ENCODE measurements around the gene PCNX1. TPM values are rescaled to one million over a fixed set of nuclear protein-coding genes. Genes with fewer than 3 reads are reported as not detected.
"Not testable (repeated sequence)": the region's sequence is repeated elsewhere in the genome, so short reads cannot be mapped to it uniquely, and the experiment has no call there.

The PCNX1 gene
- total RNA-seq (100 to 1,000 TPM in 2 of 5 donors, 10 to 100 TPM in 3; 80.8 to 140 (median 86.3) TPM), total RNA-seq (95.3 to 442 (median 306) reads per million in 29 experiments)
- 115 TPM for total RNA-seq (2013)

DNA sequence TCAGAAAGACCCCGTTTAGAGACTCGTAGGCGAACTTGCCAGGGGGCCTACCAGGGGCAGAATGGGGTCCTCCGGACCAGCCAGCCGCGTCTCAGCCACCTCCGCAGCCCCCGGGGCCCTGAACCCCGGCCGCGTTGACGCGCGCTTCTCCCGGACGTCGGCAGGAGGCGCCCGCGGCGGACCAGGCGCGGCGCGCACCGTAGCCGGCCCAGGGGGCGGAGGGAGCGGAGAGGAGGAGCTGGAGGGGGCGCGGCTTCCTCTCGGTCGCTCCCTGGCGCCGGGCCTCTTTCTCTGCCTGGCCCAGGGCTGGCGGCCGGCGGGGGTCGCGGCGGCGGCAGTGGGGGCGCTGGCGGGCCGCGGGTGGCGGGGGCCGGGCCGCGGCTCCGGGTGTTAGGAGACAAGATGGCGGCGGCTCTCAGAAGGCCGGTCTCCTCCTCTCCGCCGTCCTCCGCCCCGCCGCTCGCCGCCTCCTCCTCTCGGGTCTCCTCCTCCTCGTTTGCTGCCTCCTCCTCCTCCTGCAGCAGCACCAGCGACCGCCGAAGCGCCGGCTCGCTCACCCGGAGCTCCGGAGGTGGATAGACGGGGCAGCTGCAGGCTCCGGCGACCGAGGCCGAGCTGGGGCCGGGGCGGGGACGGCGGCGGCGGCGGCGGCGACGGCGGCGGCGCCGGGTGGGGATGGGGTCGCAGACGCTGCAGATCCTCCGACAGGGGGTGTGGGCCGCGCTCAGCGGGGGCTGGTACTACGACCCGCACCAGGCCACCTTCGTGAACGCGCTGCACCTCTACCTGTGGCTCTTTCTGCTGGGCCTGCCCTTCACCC lies at the start of gene PCNX1:
TSS of gene PCNX1 (plus strand) at position 284 of the 820 bp plus-strand sequence. CDS start at position 676, 392 bp downstream.
- peak; percentile 78 to 82 (median 80) for ATAC-seq (replicated peaks in 1 of 4)
- POLR2A ChIA-PET = interaction anchor here (0.5 to 1.2 kb wide), 9 partner anchors 10 to 1261 kb away, joined by 4 to 12 read pairs (median 5); no protein-coding TSS in a partner anchor
- H3K4me1 Mint-ChIP-seq = peaks cover 52 to 68% (median 64%) of the 10 kb centered on the region in 3 donors

GRCh38 chr14:70857496-70857890 lies 49.8 kb upstream of the PCNX1 start:
- ATAC-seq (replicated peaks in 1 of 4) (no peak), DNase-seq (no peak)
- Histone ChIP-seq H3K4me3 (ENCODE audit: control insufficient read depth in 1 of 2, extremely low read depth in 1 of 2, low read length in 1 of 2) (no peak overlapping the region), H3K4me1 (ENCODE audit: control insufficient read depth in 1 of 2, extremely low read depth in 1 of 2, insufficient read depth in 2 of 2, low read length in 2 of 2) (no peaks in the 10 kb centered on the region), H3K27me3 (replicated peaks in 1 of 2; ENCODE audit: control insufficient read depth in 2 of 2, extremely low read depth in 1 of 2, insufficient read depth in 2 of 2, low read length in 1 of 2) (no peaks in the 10 kb centered on the region), H3K9me3 (no peaks in the 10 kb centered on the region), H3K27ac (ENCODE audit: low read length) (no peak overlapping the region), H3K36me3 (ENCODE audit: control insufficient read depth in 2 of 2, extremely low read depth in 1 of 2, insufficient read depth in 1 of 2, low read length in 1 of 2) (no peaks in the 10 kb centered on the region)
- 92% methylated on average over 2 of the region's 2 CpGs for WGBS (ENCODE audit: insufficient coverage)
- POLR2A ChIA-PET = no interaction called here
- H3K36me3 Mint-ChIP-seq = no peaks in the 10 kb centered on the region
- H3K4me3 Mint-ChIP-seq = no peak overlapping the region
- peaks cover 0 to 6% (median 5%) of the 10 kb centered on the region in 3 donors for H3K4me1 Mint-ChIP-seq
- H3K27me3 Mint-ChIP-seq = no peaks in the 10 kb centered on the region
- no peaks in the 10 kb centered on the region for H3K9me3 Mint-ChIP-seq
- H3K27ac Mint-ChIP-seq = no peak overlapping the region
- CTCF ChIA-PET = no interaction called here

More for the DNA sequence above, at the start of gene PCNX1:
- Histone ChIP-seq H3K27ac (ENCODE audit: low read length) (peak within 1 kb of the TSS; percentile 90), H3K27me3 (replicated peaks in 1 of 2; ENCODE audit: control insufficient read depth in 2 of 2, extremely low read depth in 1 of 2, insufficient read depth in 2 of 2, low read length in 1 of 2) (no peaks in the 10 kb centered on the region), H3K4me1 (ENCODE audit: control insufficient read depth in 1 of 2, extremely low read depth in 1 of 2, insufficient read depth in 2 of 2, low read length in 2 of 2) (peaks cover 15 to 17% of the 10 kb centered on the region in 2 experiments), H3K4me3 (ENCODE audit: control insufficient read depth in 1 of 2, extremely low read depth in 1 of 2, low read length in 1 of 2) (peak within 1 kb of the TSS; percentile 76 to 98), H3K9me3 (no peaks in the 10 kb centered on the region), H3K36me3 (ENCODE audit: control insufficient read depth in 2 of 2, extremely low read depth in 1 of 2, insufficient read depth in 1 of 2, low read length in 1 of 2) (no peaks in the 10 kb centered on the region)
- WGBS (ENCODE audit: insufficient coverage) = under 1% methylated on average over 92 of the region's 101 CpGs
- DNase-seq = peak; percentile 86 to 94 (median 90)
- CTCF ChIA-PET = interaction anchor here (0.6 to 4.5 kb wide), 25 partner anchors 11 to 103 kb away, joined by 3 to 129 read pairs (median 10); partner anchors contain the start of gene MAP3K9 (in 1 of the 2)
- Mint-ChIP-seq H3K36me3 (no peaks in the 10 kb centered on the region), H3K27me3 (no peaks in the 10 kb centered on the region), H3K27ac (peak within 1 kb of the TSS; percentile 95 to 99), H3K9me3 (no peaks in the 10 kb centered on the region), H3K4me3 (peak within 1 kb of the TSS; percentile 88 to 94 (median 93))

- H3K27me3 Mint-ChIP-seq = no peaks in the 10 kb centered on the region
- 100% methylated on average over 3 of the region's 5 CpGs for WGBS (ENCODE audit: insufficient coverage)
- no peaks in the 10 kb centered on the region for H3K9me3 ChIP-seq
- no peak overlapping the region for H3K4me3 Mint-ChIP-seq
- ChIA-PET CTCF (no interaction called here), POLR2A (no interaction called here)
- peaks cover 0 to 6% (median 5%) of the 10 kb centered on the region in 3 donors for H3K4me1 Mint-ChIP-seq
- H3K27me3 ChIP-seq (replicated peaks in 1 of 2; ENCODE audit: control insufficient read depth in 2 of 2, extremely low read depth in 1 of 2, insufficient read depth in 2 of 2, low read length in 1 of 2) = no peaks in the 10 kb centered on the region
- ATAC-seq (replicated peaks in 1 of 4) (no peak), DNase-seq (no peak)
- H3K36me3 Mint-ChIP-seq = no peaks in the 10 kb centered on the region
- no peak overlapping the region for H3K27ac Mint-ChIP-seq
- H3K36me3 ChIP-seq (ENCODE audit: control insufficient read depth in 2 of 2, extremely low read depth in 1 of 2, insufficient read depth in 1 of 2, low read length in 1 of 2) = no peaks in the 10 kb centered on the region
- no peaks in the 10 kb centered on the region for H3K4me1 ChIP-seq (ENCODE audit: control insufficient read depth in 1 of 2, extremely low read depth in 1 of 2, insufficient read depth in 2 of 2, low read length in 2 of 2)
- no peak overlapping the region for H3K27ac ChIP-seq (ENCODE audit: low read length)
- H3K4me3 ChIP-seq (ENCODE audit: control insufficient read depth in 1 of 2, extremely low read depth in 1 of 2, low read length in 1 of 2) = no peak overlapping the region
- no peaks in the 10 kb centered on the region for H3K9me3 Mint-ChIP-seq
These were observed 48.6 kb upstream of the PCNX1 start for GRCh38 chr14:70858641-70859040.

DNA sequence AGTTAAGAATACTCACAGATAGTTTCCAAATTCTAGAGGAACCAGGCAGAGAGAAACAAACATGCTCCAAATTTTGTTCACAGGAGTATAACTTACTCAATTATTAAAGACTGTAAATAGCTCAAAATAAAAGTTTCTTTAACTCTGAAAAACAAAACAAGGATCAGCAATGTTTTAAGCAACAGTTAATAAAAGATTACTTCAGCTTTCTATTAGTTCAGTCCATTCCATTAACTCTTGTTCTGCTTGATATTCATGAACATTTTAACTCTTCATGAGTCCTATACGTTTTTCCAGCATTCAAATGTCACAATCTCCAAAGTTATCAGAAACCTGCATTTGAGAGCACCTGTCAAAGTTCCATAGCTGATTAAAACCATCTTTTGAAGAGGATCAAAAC lies 40.3 kb upstream of the PCNX1 start:
- POLR2A ChIA-PET = interaction anchor here in 1 of 2 donors (0.6 kb wide), 1 partner anchor 1431 kb away, joined by 3 read pairs; no protein-coding TSS in a partner anchor
- WGBS (ENCODE audit: insufficient coverage) = 60% methylated on average over 1 of the region's 1 CpG
- H3K9me3 Mint-ChIP-seq; H3K36me3 ChIP-seq (ENCODE audit: control insufficient read depth in 2 of 2, extremely low read depth in 1 of 2, insufficient read depth in 1 of 2, low read length in 1 of 2); H3K27ac ChIP-seq (ENCODE audit: low read length); H3K36me3 Mint-ChIP-seq; H3K4me1 Mint-ChIP-seq; H3K27me3 ChIP-seq (replicated peaks in 1 of 2; ENCODE audit: control insufficient read depth in 2 of 2, extremely low read depth in 1 of 2, insufficient read depth in 2 of 2, low read length in 1 of 2); H3K27ac Mint-ChIP-seq; H3K9me3 ChIP-seq; H3K4me3 Mint-ChIP-seq; H3K27me3 Mint-ChIP-seq; ATAC-seq (replicated peaks in 1 of 4); DNase-seq; H3K4me3 ChIP-seq (ENCODE audit: control insufficient read depth in 1 of 2, extremely low read depth in 1 of 2, low read length in 1 of 2); CTCF ChIA-PET; H3K4me1 ChIP-seq (ENCODE audit: control insufficient read depth in 1 of 2, extremely low read depth in 1 of 2, insufficient read depth in 2 of 2, low read length in 2 of 2): not testable (repeated sequence)

- no CpG with 5 or more reads among the region's 1 CpG for WGBS (ENCODE audit: insufficient coverage)
- H3K4me3 Mint-ChIP-seq = peak overlapping the region in 2 of 3 donors; percentile 28 to 75
- H3K4me1 ChIP-seq (ENCODE audit: control insufficient read depth in 1 of 2, extremely low read depth in 1 of 2, insufficient read depth in 2 of 2, low read length in 2 of 2) = peaks cover 0 to 16% of the 10 kb centered on the region in 2 experiments
- H3K27ac ChIP-seq (ENCODE audit: low read length) = no peak overlapping the region
- CTCF ChIA-PET = interaction anchor here in 1 of 2 donors (1.1 to 1.6 kb wide), 2 partner anchors 50 to 53 kb away, joined by 3 to 11 read pairs; no protein-coding TSS in a partner anchor
- no peak overlapping the region for H3K4me3 ChIP-seq (ENCODE audit: control insufficient read depth in 1 of 2, extremely low read depth in 1 of 2, low read length in 1 of 2)
- peaks cover 17 to 25% (median 22%) of the 10 kb centered on the region in 3 donors for H3K4me1 Mint-ChIP-seq
- no peaks in the 10 kb centered on the region for H3K9me3 ChIP-seq
- no peak for DNase-seq
- H3K27me3 Mint-ChIP-seq = no peaks in the 10 kb centered on the region
- ATAC-seq (replicated peaks in 1 of 4) = no peak
- no peaks in the 10 kb centered on the region for H3K36me3 ChIP-seq (ENCODE audit: control insufficient read depth in 2 of 2, extremely low read depth in 1 of 2, insufficient read depth in 1 of 2, low read length in 1 of 2)
- peaks cover 0 to 5% (median 4%) of the 10 kb centered on the region in 3 donors for H3K9me3 Mint-ChIP-seq
- no peaks in the 10 kb centered on the region for H3K36me3 Mint-ChIP-seq
- POLR2A ChIA-PET = no interaction called here
- H3K27ac Mint-ChIP-seq = peak overlapping the region; percentile 94 to 97
- H3K27me3 ChIP-seq (replicated peaks in 1 of 2; ENCODE audit: control insufficient read depth in 2 of 2, extremely low read depth in 1 of 2, insufficient read depth in 2 of 2, low read length in 1 of 2) = no peaks in the 10 kb centered on the region
These were observed 36.3 kb upstream of the PCNX1 start for GRCh38 chr14:70871001-70871400.

GRCh38 chr14:70871863-70872677 lies 35.2 kb upstream of the PCNX1 start:
- Mint-ChIP-seq H3K4me1 (peaks cover 17 to 25% (median 22%) of the 10 kb centered on the region in 3 donors), H3K27me3 (no peaks in the 10 kb centered on the region), H3K9me3 (peaks cover 0 to 5% (median 3%) of the 10 kb centered on the region in 3 donors), H3K36me3 (no peaks in the 10 kb centered on the region), H3K4me3 (peak overlapping the region; percentile 74 to 82 (median 75)), H3K27ac (peak overlapping the region; percentile 94 to 97)
- WGBS (ENCODE audit: insufficient coverage) = 76% methylated on average over 3 of the region's 10 CpGs
- Histone ChIP-seq H3K4me3 (ENCODE audit: control insufficient read depth in 1 of 2, extremely low read depth in 1 of 2, low read length in 1 of 2) (peak overlapping the region in 1 of 2 donors; percentile 35), H3K4me1 (ENCODE audit: control insufficient read depth in 1 of 2, extremely low read depth in 1 of 2, insufficient read depth in 2 of 2, low read length in 2 of 2) (peaks cover 0 to 16% of the 10 kb centered on the region in 2 experiments), H3K27ac (ENCODE audit: low read length) (peak overlapping the region; percentile 78), H3K36me3 (ENCODE audit: control insufficient read depth in 2 of 2, extremely low read depth in 1 of 2, insufficient read depth in 1 of 2, low read length in 1 of 2) (no peaks in the 10 kb centered on the region), H3K9me3 (no peaks in the 10 kb centered on the region), H3K27me3 (replicated peaks in 1 of 2; ENCODE audit: control insufficient read depth in 2 of 2, extremely low read depth in 1 of 2, insufficient read depth in 2 of 2, low read length in 1 of 2) (no peaks in the 10 kb centered on the region)
- ChIA-PET POLR2A (interaction anchor here in 1 of 2 donors (0.6 to 1.2 kb wide), 2 partner anchors 15 to 46 kb away, joined by 4 to 5 read pairs; no protein-coding TSS in a partner anchor), CTCF (interaction anchor here (0.7 to 1.6 kb wide), 11 partner anchors 15 to 146 kb away, joined by 3 to 11 read pairs (median 4); partner anchors contain the start of gene PCNX1 (in 1 of the 2))
- peak in 5 of 35 experiments; percentile 5 to 60 (median 15) for DNase-seq
- peak; percentile 63 to 78 (median 72) for ATAC-seq (replicated peaks in 1 of 4)
